GM21723 (cell line): ENCODE results near the gene MTFR1L.
"Not testable (repeated sequence)": the region's sequence is repeated elsewhere in the genome, so short reads cannot be mapped to it uniquely, and the experiment has no call there.

Source experiments
- ATAC-seq: cut with Tn5 transposase; IDR thresholded peaks from one replicate; pipeline ENCODE4 v1.9.1; 2021; ENCODE audit warnings: mild to moderate bottlenecking, moderate library complexity; ENCODE audit not compliant: unreplicated experiment

The MTFR1L gene

GRCh38 chr1:25821630-25822091 lies 1.9 kb downstream of the MTFR1L start:
- ATAC-seq = no peak

DNA sequence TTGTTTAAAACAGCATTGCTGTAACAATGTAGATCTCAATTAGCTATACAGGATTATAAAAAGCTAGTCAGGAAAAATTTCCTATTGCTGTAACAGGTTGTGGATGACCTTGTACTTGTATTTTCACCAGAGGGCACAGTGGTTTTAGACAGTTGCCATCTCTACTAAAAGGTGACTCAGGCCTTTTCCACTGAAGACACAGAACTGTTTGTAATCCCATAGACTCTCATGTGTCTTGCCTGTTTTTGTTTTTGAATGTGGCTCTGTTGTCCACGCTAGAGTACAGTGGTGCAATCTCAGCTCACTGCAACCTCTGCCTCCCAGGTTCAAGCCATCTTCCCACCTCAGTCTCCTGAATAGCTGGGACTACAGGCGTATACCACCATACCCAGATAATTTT lies 5.9 kb downstream of the MTFR1L start:
- no peak for ATAC-seq

DNA sequence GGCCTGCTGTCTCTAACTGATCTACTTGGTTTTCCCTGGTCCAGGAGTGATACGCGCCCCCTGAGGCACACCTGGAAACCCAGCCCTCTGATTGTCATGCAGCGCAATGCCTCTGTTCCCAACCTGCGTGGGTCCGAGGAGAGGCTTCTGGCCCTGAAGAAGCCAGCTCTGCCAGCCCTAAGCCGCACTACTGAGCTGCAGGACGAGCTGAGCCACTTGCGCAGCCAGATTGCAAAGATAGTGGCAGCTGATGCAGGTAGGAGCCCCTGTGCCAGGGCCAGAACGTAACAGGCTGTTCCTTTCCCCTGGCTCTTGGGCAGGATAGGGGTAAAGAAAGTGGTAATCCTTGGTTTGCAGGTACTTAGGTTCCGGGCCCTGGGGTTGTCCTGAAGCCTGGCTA lies 6.8 kb downstream of the MTFR1L start:
- ATAC-seq = no peak

DNA sequence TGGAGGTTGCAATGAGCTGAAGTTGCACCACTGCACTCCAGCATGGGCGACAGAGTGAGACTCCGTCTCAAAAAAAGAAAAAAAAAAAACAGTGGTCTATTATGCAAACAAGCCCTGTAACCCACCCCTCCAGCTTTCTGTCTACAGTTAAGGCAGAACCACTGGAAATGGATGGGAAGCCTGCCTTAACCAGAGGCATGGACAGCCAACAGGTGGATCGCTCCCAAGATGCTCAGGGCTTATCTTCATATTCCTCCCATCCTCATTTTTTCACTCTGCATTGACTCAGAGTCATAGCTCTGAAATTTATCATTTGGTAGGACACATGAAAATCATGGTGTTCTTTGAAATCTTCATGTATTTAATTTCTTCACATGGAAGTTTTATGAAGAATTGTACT lies 8.7 kb downstream of the MTFR1L start:
- no peak for ATAC-seq

GRCh38 chr1:25829046-25829445 lies 9.3 kb downstream of the MTFR1L start:
- no peak for ATAC-seq

- ATAC-seq = no peak
Observed at GRCh38 chr1:25831569-25832196, 11.9 kb downstream of the MTFR1L start.

GRCh38 chr1:25832336-25833037 lies 12.7 kb downstream of the MTFR1L start:
- no peak for ATAC-seq

GRCh38 chr1:25833158-25833557 lies 13.4 kb downstream of the MTFR1L start:
- ATAC-seq = no peak

GRCh38 chr1:25834894-25835293 lies 15.1 kb downstream of the MTFR1L start:
- no peak for ATAC-seq

- ATAC-seq = no peak
Observed at GRCh38 chr1:25836695-25837094, 16.9 kb downstream of the MTFR1L start.

- ATAC-seq = no peak
Observed at GRCh38 chr1:25837262-25837875, 17.6 kb downstream of the MTFR1L start.

- not testable (repeated sequence) for ATAC-seq
Observed at GRCh38 chr1:25839808-25840207, 20.1 kb downstream of the MTFR1L start.

DNA sequence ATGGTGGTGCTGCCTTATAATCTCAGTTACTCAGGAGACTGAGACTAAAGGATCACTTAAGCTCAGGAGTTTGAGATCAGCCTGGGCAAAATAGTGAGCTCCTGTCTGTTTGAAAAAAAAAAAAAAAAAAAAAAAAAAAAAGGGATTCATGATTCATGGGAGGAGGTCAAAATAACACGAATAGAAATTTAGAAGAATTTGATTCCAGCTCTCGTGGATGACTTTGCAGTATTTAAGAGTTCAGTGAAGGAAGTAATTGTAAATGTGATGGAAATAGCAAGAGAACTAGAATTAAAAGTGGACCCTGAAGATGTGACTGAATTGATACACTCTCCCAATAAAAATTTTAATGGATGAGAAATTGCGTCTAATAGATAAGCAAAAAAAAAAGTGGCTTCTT lies 23.7 kb downstream of the MTFR1L start:
- no peak for ATAC-seq

- no peak for ATAC-seq
Observed at GRCh38 chr1:25844536-25845337, 25.0 kb downstream of the MTFR1L start.

DNA sequence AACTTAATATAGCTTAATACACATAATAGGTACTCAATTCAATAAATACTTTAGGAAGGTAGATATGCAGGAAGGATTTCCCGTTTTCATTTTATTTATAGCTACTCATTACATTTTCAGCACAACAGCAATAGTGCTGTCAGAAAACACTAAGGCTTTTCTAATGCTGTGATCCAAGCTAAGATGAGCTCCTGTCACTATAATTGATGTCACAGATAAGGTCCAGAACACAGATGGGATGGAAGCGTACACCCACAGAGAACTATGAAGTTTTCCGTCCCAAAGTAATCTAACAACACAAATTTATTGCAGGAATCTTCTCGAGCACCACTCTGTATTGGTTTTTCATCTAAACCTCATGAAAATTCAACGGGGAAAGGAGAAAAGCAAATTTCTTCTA lies 25.9 kb downstream of the MTFR1L start:
- ATAC-seq = no peak

DNA sequence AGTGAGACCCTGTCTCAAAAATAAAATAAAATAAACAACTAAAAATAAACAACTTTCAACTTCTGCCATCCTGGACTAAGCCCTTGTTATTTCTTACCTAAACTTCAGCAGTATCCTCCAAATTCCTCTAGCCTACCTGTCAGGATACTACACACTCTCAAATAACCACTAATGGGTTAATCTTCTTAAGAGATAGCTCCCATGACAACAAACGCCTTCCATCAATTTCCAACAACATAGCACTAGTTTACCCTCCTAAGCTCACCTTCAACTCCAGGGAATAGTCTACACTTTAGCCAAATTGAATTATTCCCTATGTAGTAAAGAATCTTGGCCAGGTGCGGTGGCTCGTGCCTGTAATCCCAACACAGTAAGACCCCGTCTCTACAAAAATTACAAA lies 28.2 kb downstream of the MTFR1L start:
- no peak for ATAC-seq

GRCh38 chr1:25848531-25848930 lies 28.8 kb downstream of the MTFR1L start:
- ATAC-seq = no peak

DNA sequence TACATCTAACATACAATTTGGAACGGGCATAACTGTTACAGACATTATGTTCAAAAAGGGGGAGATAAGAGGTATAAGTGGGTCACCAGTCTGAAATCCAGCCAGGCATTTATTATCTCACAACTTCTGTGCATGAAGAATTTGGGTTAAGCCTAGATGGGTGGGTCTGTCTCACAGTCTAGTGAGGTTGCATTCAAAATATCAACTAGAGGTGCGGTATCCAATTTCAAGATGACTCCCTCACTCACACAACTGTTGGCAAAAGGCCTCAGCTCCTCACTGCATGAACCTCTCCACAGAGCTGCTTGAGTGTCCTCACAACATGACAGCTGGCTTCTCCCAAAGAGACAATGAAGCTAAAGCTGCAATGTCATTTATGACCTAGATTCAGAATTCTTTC lies 34.8 kb downstream of the MTFR1L start:
- ATAC-seq = no peak

GRCh38 chr1:25856856-25857255 lies 37.1 kb downstream of the MTFR1L start:
- no peak for ATAC-seq

DNA sequence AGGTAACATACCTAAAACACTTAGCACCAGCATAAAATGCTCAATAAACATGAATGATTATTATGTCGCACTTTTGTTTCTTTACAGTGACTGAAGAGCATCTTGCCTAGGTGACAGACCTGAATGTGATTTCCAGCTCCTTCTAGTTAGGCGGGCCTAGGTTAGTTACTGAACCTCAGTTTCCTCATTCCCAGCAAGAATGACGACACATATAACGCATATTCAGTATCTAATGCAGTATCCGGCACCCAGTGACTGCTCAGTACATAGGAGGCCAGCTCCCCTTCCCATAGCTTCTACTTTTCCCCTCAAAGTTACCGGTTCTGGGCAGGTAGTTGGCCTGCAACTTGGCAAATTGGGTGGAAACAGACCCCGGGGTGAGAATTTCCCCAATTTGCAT lies 38.7 kb downstream of the MTFR1L start:
- no peak for ATAC-seq
